Measurements from ENCODE around the gene CCL8. TPM values are rescaled to one million over a fixed set of nuclear protein-coding genes. Genes with fewer than 3 reads are reported as not detected.

CCL8 gene
- polyA plus RNA-seq, 1 donor: 0.39 TPM

DNA sequence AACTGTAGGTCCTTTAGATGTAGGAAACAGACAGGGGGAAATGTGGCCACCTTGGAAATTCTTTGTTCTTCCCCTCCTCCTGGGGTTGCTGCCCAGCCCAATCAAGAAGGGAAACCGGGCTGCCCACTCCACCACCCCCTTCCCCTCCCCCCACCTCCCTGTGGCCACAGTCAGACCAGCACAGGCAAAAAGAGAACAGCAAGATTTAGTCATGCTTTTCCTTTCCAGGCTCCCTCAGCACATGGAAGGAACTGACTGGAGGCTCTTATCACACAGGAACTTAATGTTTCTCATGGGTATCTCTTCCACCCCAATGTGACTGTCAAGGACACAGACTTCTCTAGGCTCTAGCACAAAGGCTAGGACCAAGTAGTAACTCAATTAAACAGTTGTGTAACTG lies 46.8 kb downstream of the CCL8 start:
- H3K4me1 ChIP-seq (ENCODE audit: control insufficient read depth, insufficient read depth, low read length): no peaks in the 10 kb centered on the region
- no peak for DNase-seq
- no peak overlapping the region for H3K27ac ChIP-seq (ENCODE audit: low read length)
- no CpG with 5 or more reads among the region's 1 CpG for WGBS (ENCODE audit: insufficient coverage, low lambda C conversion rate)
- H3K9me3 ChIP-seq (ENCODE audit: control insufficient read depth, low read depth, low read length): no peaks in the 10 kb centered on the region
- H3K4me3 ChIP-seq (ENCODE audit: low read length): no peak overlapping the region
- H3K27me3 ChIP-seq (ENCODE audit: control insufficient read depth, insufficient read depth, low read length): no peaks in the 10 kb centered on the region
- H3K36me3 ChIP-seq (ENCODE audit: control insufficient read depth, insufficient read depth, low read length): no peaks in the 10 kb centered on the region

DNA sequence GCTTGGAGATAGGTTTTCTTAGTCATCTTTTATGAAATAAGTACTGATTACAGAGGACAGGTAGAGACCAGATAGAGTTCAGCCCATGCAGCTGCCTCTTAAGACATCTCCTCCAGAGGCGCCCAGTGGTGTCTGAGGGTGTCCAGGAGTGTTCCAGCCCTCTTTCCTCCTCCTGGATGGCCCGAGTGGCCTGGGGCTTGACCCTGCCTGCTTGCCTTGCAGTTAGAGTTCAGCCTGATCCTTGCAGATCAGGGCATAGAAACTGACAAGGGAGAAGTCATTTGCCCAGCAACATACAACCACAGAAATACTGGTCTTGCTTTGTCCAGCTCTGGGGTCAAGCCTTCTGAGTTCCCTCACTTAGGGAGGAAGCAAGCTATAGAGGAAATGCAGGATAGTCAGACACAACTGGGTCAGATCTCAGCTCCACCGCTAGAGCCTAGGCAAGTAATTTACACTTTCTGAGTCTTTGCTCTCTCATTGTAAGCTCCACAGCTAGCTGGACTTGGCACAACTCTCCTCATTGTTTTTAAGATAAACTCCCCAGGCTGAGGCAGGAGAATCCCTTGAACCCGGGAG lies 47.4 kb downstream of the CCL8 start:
- no peaks in the 10 kb centered on the region for H3K36me3 ChIP-seq (ENCODE audit: control insufficient read depth, insufficient read depth, low read length)
- DNase-seq: no peak
- no peak overlapping the region for H3K27ac ChIP-seq (ENCODE audit: low read length)
- H3K4me3 ChIP-seq (ENCODE audit: low read length): no peak overlapping the region
- H3K9me3 ChIP-seq (ENCODE audit: control insufficient read depth, low read depth, low read length): no peaks in the 10 kb centered on the region
- no peaks in the 10 kb centered on the region for H3K4me1 ChIP-seq (ENCODE audit: control insufficient read depth, insufficient read depth, low read length)
- no CpG with 5 or more reads among the region's 4 CpGs for WGBS (ENCODE audit: insufficient coverage, low lambda C conversion rate)
- no peaks in the 10 kb centered on the region for H3K27me3 ChIP-seq (ENCODE audit: control insufficient read depth, insufficient read depth, low read length)

DNA sequence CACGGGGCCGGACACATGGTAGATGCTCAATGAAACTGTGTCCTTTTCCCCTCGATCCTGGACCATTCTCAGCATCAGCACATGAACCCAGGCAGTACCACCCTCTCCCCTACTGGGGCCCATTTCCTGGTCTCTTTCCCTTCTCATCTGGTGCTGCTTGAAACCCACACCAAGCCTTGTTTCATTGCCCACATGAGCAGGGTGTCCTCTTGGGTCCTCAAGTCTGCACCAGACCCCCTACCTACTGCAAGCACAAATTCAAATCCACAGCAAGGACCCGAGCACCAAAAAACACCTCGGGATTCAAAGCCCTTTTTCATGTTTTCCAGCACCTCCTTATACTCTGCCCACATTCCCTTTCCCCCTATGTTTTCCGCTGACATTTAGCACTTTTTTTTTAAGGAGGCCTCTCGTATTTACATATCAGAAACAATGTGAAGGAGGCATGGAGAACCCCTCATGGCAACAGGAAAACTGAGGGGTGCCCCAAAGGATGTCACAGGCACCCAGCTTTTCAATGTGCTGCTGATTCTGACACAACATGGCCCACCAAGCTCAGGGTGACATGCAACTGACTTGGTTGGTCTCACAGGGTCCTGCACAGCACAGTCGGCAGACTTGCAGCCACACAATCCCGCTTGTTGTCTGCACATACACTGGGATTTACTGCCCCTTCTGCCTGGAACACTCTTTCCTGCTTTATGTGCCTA lies 48.4 kb downstream of the CCL8 start:
- Histone ChIP-seq H3K27me3 (ENCODE audit: control insufficient read depth, insufficient read depth, low read length) (no peaks in the 10 kb centered on the region), H3K4me3 (ENCODE audit: low read length) (no peak overlapping the region), H3K36me3 (ENCODE audit: control insufficient read depth, insufficient read depth, low read length) (no peaks in the 10 kb centered on the region), H3K4me1 (ENCODE audit: control insufficient read depth, insufficient read depth, low read length) (no peaks in the 10 kb centered on the region), H3K9me3 (ENCODE audit: control insufficient read depth, low read depth, low read length) (no peaks in the 10 kb centered on the region), H3K27ac (ENCODE audit: low read length) (no peak overlapping the region)
- no peak for DNase-seq
- 69% methylated on average over 2 of the region's 9 CpGs for WGBS (ENCODE audit: insufficient coverage, low lambda C conversion rate)

- H3K4me1 ChIP-seq (ENCODE audit: control insufficient read depth, insufficient read depth, low read length): no peaks in the 10 kb centered on the region
- H3K27me3 ChIP-seq (ENCODE audit: control insufficient read depth, insufficient read depth, low read length): no peaks in the 10 kb centered on the region
- DNase-seq: no peak
- H3K4me3 ChIP-seq (ENCODE audit: low read length): no peak overlapping the region
- WGBS (ENCODE audit: insufficient coverage, low lambda C conversion rate): no CpG with 5 or more reads among the region's 9 CpGs
- no peaks in the 10 kb centered on the region for H3K36me3 ChIP-seq (ENCODE audit: control insufficient read depth, insufficient read depth, low read length)
- no peaks in the 10 kb centered on the region for H3K9me3 ChIP-seq (ENCODE audit: control insufficient read depth, low read depth, low read length)
- H3K27ac ChIP-seq (ENCODE audit: low read length): no peak overlapping the region
These were observed 49.1 kb downstream of the CCL8 start for GRCh38 chr17:34368196-34368945.

- H3K4me3 ChIP-seq (ENCODE audit: low read length): no peak overlapping the region
- no peak overlapping the region for H3K27ac ChIP-seq (ENCODE audit: low read length)
- H3K9me3 ChIP-seq (ENCODE audit: control insufficient read depth, low read depth, low read length): no peaks in the 10 kb centered on the region
- no peaks in the 10 kb centered on the region for H3K27me3 ChIP-seq (ENCODE audit: control insufficient read depth, insufficient read depth, low read length)
- WGBS (ENCODE audit: insufficient coverage, low lambda C conversion rate): no CpG with 5 or more reads among the region's 4 CpGs
- DNase-seq: no peak
- no peaks in the 10 kb centered on the region for H3K36me3 ChIP-seq (ENCODE audit: control insufficient read depth, insufficient read depth, low read length)
- H3K4me1 ChIP-seq (ENCODE audit: control insufficient read depth, insufficient read depth, low read length): no peaks in the 10 kb centered on the region
These were observed 49.8 kb downstream of the CCL8 start for GRCh38 chr17:34368946-34369500.

- H3K27ac ChIP-seq (ENCODE audit: low read length): no peak overlapping the region
- no peak overlapping the region for H3K4me3 ChIP-seq (ENCODE audit: low read length)
- H3K9me3 ChIP-seq (ENCODE audit: control insufficient read depth, low read depth, low read length): no peaks in the 10 kb centered on the region
- no peak for DNase-seq
- H3K36me3 ChIP-seq (ENCODE audit: control insufficient read depth, insufficient read depth, low read length): no peaks in the 10 kb centered on the region
- no peaks in the 10 kb centered on the region for H3K27me3 ChIP-seq (ENCODE audit: control insufficient read depth, insufficient read depth, low read length)
- H3K4me1 ChIP-seq (ENCODE audit: control insufficient read depth, insufficient read depth, low read length): no peaks in the 10 kb centered on the region
- WGBS (ENCODE audit: insufficient coverage, low lambda C conversion rate): no CpG with 5 or more reads among the region's 3 CpGs
These were observed 50.3 kb downstream of the CCL8 start for GRCh38 chr17:34369571-34369970.

DNA sequence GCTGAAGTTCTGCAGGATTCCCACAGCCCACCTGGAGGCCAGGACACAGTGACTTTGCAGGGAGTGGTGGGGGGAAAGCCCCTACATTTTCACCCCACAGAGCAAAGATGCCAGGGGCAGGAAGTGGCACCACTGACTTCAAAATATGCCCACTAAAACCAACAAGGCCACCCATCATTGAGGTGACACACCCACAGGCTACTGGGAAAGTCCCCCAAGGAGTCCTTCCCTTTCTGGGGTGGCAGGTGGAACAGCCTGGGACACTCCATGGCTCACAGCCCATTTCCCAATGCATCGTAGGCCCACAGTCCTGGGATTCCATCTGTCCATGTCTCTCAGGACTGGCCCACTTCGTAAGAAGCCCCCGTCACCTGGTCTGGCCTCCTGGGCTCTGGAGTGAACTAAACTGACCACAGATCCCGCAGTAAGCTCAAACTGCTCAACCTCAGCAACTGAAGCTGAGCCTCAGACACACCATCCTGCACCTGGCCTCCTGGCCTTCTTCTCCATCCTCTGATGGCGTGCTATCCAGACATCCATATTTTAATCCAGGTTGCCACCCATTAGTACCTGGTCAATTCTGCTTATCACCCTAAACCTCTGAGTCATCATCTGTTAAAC lies 51.3 kb downstream of the CCL8 start:
- WGBS (ENCODE audit: insufficient coverage, low lambda C conversion rate): no CpG with 5 or more reads among the region's 5 CpGs
- H3K27me3 ChIP-seq (ENCODE audit: control insufficient read depth, insufficient read depth, low read length): no peaks in the 10 kb centered on the region
- H3K4me1 ChIP-seq (ENCODE audit: control insufficient read depth, insufficient read depth, low read length): no peaks in the 10 kb centered on the region
- H3K9me3 ChIP-seq (ENCODE audit: control insufficient read depth, low read depth, low read length): no peaks in the 10 kb centered on the region
- no peak for DNase-seq
- no peaks in the 10 kb centered on the region for H3K36me3 ChIP-seq (ENCODE audit: control insufficient read depth, insufficient read depth, low read length)
- H3K27ac ChIP-seq (ENCODE audit: low read length): no peak overlapping the region
- no peak overlapping the region for H3K4me3 ChIP-seq (ENCODE audit: low read length)

- no peaks in the 10 kb centered on the region for H3K9me3 ChIP-seq (ENCODE audit: control insufficient read depth, low read depth, low read length)
- no peak overlapping the region for H3K27ac ChIP-seq (ENCODE audit: low read length)
- H3K4me1 ChIP-seq (ENCODE audit: control insufficient read depth, insufficient read depth, low read length): no peaks in the 10 kb centered on the region
- H3K27me3 ChIP-seq (ENCODE audit: control insufficient read depth, insufficient read depth, low read length): no peaks in the 10 kb centered on the region
- H3K4me3 ChIP-seq (ENCODE audit: low read length): no peak overlapping the region
- WGBS (ENCODE audit: insufficient coverage, low lambda C conversion rate): no CpG with 5 or more reads among the region's 3 CpGs
- DNase-seq: no peak
- no peaks in the 10 kb centered on the region for H3K36me3 ChIP-seq (ENCODE audit: control insufficient read depth, insufficient read depth, low read length)
These were observed 51.8 kb downstream of the CCL8 start for GRCh38 chr17:34370997-34371395.
